ENCODE data around the gene CASK. TPM values are rescaled to one million over a fixed set of nuclear protein-coding genes. Genes with fewer than 3 reads are reported as not detected.

The CASK gene
- total RNA-seq, 4 donors from 2014 or later = 34.3 to 52.8 (median 40.7) TPM

- peaks cover 0 to 31% (median 0%) of the 10 kb centered on the region in 4 donors for H3K9me3 ChIP-seq
- H3K4me3 ChIP-seq = no peak overlapping the region
- TF ChIP-seq POLR2A (IDR thresholded peaks at IDR 0.05) (no peak), EP300 (IDR thresholded peaks at IDR 0.05) (no peak), CTCF (IDR thresholded peaks at IDR 0.05) (no peak)
- H3K27me3 ChIP-seq = no peaks in the 10 kb centered on the region
- no peak for DNase-seq (ENCODE audit: low spot score in 2 of 2)
- no peaks in the 10 kb centered on the region for H3K4me1 ChIP-seq
- no peak overlapping the region for H3K27ac ChIP-seq
- no peaks in the 10 kb centered on the region for H3K36me3 ChIP-seq
Measured at GRCh38 chrX:41895826-41896225, 27.5 kb downstream of the CASK start.

- no peak for DNase-seq (ENCODE audit: low spot score in 2 of 2)
- Histone ChIP-seq H3K27ac (no peak overlapping the region), H3K4me1 (no peaks in the 10 kb centered on the region), H3K36me3 (no peaks in the 10 kb centered on the region), H3K9me3 (no peaks in the 10 kb centered on the region), H3K4me3 (no peak overlapping the region), H3K27me3 (no peaks in the 10 kb centered on the region)
- TF ChIP-seq POLR2A (IDR thresholded peaks at IDR 0.05) (no peak), CTCF (IDR thresholded peaks at IDR 0.05) (no peak), EP300 (IDR thresholded peaks at IDR 0.05) (no peak)
- 46 to 80% methylated on average over 1 of the region's 1 CpG for WGBS, 2 donors
Measured at GRCh38 chrX:41890026-41890423, 33.3 kb downstream of the CASK start.

- DNase-seq (ENCODE audit: low spot score in 2 of 2) = no peak
- TF ChIP-seq EP300 (IDR thresholded peaks at IDR 0.05) (no peak), POLR2A (IDR thresholded peaks at IDR 0.05) (no peak), CTCF (IDR thresholded peaks at IDR 0.05) (no peak)
- no peaks in the 10 kb centered on the region for H3K9me3 ChIP-seq
- no peaks in the 10 kb centered on the region for H3K27me3 ChIP-seq
- H3K27ac ChIP-seq = no peak overlapping the region
- H3K4me3 ChIP-seq = no peak overlapping the region
- no peaks in the 10 kb centered on the region for H3K36me3 ChIP-seq
- no peaks in the 10 kb centered on the region for H3K4me1 ChIP-seq
- WGBS, 2 donors = 52 to 67% methylated on average over 1 of the region's 1 CpG
Measured at GRCh38 chrX:41889317-41890025, 33.9 kb downstream of the CASK start.

- Histone ChIP-seq H3K4me3 (no peak overlapping the region), H3K9me3 (no peaks in the 10 kb centered on the region), H3K36me3 (no peaks in the 10 kb centered on the region), H3K4me1 (no peaks in the 10 kb centered on the region), H3K27ac (no peak overlapping the region), H3K27me3 (no peaks in the 10 kb centered on the region)
- no peak for TF ChIP-seq CTCF (IDR thresholded peaks at IDR 0.05)
- no peak for TF ChIP-seq POLR2A (IDR thresholded peaks at IDR 0.05)
- no peak for TF ChIP-seq EP300 (IDR thresholded peaks at IDR 0.05)
- DNase-seq (ENCODE audit: low spot score in 2 of 2) = no peak
- WGBS, 2 donors = 52 to 96% methylated on average over 1 of the region's 1 CpG
Measured at GRCh38 chrX:41887691-41888090, 35.7 kb downstream of the CASK start.

GRCh38 chrX:41885724-41886123 is 37.6 kb downstream of the CASK start:
- H3K9me3 ChIP-seq = no peaks in the 10 kb centered on the region
- H3K4me3 ChIP-seq = no peak overlapping the region
- H3K27me3 ChIP-seq = no peaks in the 10 kb centered on the region
- TF ChIP-seq EP300 (IDR thresholded peaks at IDR 0.05) (no peak), POLR2A (IDR thresholded peaks at IDR 0.05) (no peak), CTCF (IDR thresholded peaks at IDR 0.05) (no peak)
- H3K36me3 ChIP-seq = no peaks in the 10 kb centered on the region
- H3K4me1 ChIP-seq = no peaks in the 10 kb centered on the region
- H3K27ac ChIP-seq = no peak overlapping the region
- DNase-seq (ENCODE audit: low spot score in 2 of 2) = no peak
- WGBS, 2 donors = 58 to 73% methylated on average over 1 of the region's 1 CpG

Measured in tibial nerve (tissue), 4 donors.